Thyroid gland (tissue), 4 donors: ENCODE data around the gene HLF. TPM values are rescaled to one million over a fixed set of nuclear protein-coding genes. Genes with fewer than 3 reads are reported as not detected.

Source experiments
- DNase-seq, 2 donors: peaks; one replicate each; pipeline ENCODE4 v3.0.0-alpha.2; 2019
- H3K27ac ChIP-seq, 3 donors: fragments of 200-600 bp; sonication (generic); 1 replicate in 2 of 3; 2 replicates in 1 of 3; pipeline ENCODE4 v1.5.1; 2016 to 2019; ENCODE audit warnings: mild to moderate bottlenecking in 1 of 3, moderate library complexity in 1 of 3
- H3K27me3 ChIP-seq: fragments of 200-600 bp; sonication (generic); one replicate; pipeline ENCODE4 v1.5.1; 2019
- H3K36me3 ChIP-seq, 2 donors: fragments of 200-600 bp; sonication (generic); one replicate each; pipeline ENCODE4 v1.5.1; 2016 to 2019
- H3K4me1 ChIP-seq, 2 donors: fragments of 200-600 bp; sonication (generic); one replicate each; pipeline ENCODE4 v1.5.1; 2017 to 2019
- H3K4me3 ChIP-seq, 3 donors: fragments of 200-600 bp; sonication (generic); replicated peaks in 1 of 3; 1 replicate in 2 of 3; 2 replicates in 1 of 3; pipeline ENCODE4 v1.5.1; 2016; ENCODE audit warnings: mild to moderate bottlenecking in 1 of 3
- H3K9me3 ChIP-seq: fragments of 200-600 bp; sonication (generic); one replicate; pipeline ENCODE4 v1.5.1; 2017
- POLR2A ChIP-seq, 2 donors: fragments of 450-650 bp; IDR thresholded peaks; one replicate each; pipeline ENCODE4 v1.6.1; 2017; ENCODE audit warnings: antibody characterized with exemption in 2 of 2, mild to moderate bottlenecking in 2 of 2, moderate library complexity in 1 of 2
- WGBS, 2 donors: methylation state at CpG; one replicate each; pipeline ENCODE4 v1.1.5; 2017; 5-methylcytosine and 5-hydroxymethylcytosine counted together
- intact Hi-C: fragments of 100-400 bp; cut with DNase I; formaldehyde crosslinking; loops from one replicate; pipeline ENCODE4 v1.15.1; 2023
- total RNA-seq, 4 donors: library from RNA; depleted of rRNA; stranded (reverse); fragments of >200 nt; gene quantifications; one replicate each; pipeline ENCODE4 v1.2.3, GENCODE V29; 2016
- TF ChIP-seq, protein P1 (sequence below), 6 experiments: fragments of 200-600 bp in 3 of 6; fragments of 450-650 bp in 3 of 6; sonication (generic) in 3 of 6; IDR thresholded peaks; one replicate each; pipeline ENCODE4 v1.5.1; 2016 to 2019; ENCODE audit warnings: antibody characterized with exemption in 6 of 6, mild to moderate bottlenecking in 2 of 6, inconsistent platforms in 1 of 6, moderate library complexity in 1 of 6

Gene HLF
- total RNA-seq, 4 donors from 2014 or later = 39.4 to 54.1 (median 51.7) TPM

DNA sequence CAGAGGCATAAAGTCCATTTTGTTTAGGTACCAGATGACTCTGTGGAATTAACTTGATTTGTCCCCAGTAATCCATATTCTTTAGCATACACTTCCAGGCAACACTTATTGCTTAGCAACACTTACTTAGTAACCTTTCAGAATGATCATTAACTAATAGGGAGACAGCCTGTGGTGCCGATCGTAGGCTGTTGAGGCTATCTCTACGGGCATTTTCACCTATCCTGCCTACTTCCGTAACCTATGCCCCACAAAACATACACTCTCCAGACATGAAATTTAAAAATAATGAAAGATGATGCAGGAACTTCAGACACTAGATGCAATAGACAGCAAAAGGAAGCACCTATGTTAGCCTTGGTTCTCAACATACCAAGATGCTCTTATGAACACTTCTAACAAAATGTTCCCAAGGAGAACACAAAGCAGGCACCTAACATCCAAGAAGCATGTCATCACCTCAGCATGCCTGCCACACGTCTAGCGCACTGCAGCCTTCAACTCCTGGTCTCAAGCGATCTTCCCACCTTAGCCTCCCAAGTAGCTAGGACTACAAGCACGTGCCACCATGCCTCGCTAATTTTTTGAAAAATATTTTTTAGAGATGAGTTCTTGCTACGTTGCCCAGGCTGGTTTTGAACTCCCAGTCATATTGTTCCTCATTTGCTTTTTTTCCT lies 34.5 kb downstream of the HLF start:
- H3K9me3 ChIP-seq = no peaks in the 10 kb centered on the region
- intact Hi-C loops = loop anchor here (10.0 kb wide), 2 partner anchors 54 to 244 kb away; no protein-coding TSS in a partner anchor
- peaks cover 0 to 3% of the 10 kb centered on the region in 2 donors for H3K36me3 ChIP-seq
- H3K4me3 ChIP-seq = no peak overlapping the region
- peaks cover 10 to 13% of the 10 kb centered on the region in 2 donors for H3K4me1 ChIP-seq
- H3K27ac ChIP-seq = no peak overlapping the region
- DNase-seq = no peak
- no peaks in the 10 kb centered on the region for H3K27me3 ChIP-seq
- TF ChIP-seq, protein P1, sequence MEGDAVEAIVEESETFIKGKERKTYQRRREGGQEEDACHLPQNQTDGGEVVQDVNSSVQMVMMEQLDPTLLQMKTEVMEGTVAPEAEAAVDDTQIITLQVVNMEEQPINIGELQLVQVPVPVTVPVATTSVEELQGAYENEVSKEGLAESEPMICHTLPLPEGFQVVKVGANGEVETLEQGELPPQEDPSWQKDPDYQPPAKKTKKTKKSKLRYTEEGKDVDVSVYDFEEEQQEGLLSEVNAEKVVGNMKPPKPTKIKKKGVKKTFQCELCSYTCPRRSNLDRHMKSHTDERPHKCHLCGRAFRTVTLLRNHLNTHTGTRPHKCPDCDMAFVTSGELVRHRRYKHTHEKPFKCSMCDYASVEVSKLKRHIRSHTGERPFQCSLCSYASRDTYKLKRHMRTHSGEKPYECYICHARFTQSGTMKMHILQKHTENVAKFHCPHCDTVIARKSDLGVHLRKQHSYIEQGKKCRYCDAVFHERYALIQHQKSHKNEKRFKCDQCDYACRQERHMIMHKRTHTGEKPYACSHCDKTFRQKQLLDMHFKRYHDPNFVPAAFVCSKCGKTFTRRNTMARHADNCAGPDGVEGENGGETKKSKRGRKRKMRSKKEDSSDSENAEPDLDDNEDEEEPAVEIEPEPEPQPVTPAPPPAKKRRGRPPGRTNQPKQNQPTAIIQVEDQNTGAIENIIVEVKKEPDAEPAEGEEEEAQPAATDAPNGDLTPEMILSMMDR (IDR thresholded peaks at IDR 0.05) = no peak
- TF ChIP-seq POLR2A (IDR thresholded peaks at IDR 0.05) = no peak
- 94 to 96% methylated on average over 10 of the region's 10 CpGs for WGBS, 2 donors

DNA sequence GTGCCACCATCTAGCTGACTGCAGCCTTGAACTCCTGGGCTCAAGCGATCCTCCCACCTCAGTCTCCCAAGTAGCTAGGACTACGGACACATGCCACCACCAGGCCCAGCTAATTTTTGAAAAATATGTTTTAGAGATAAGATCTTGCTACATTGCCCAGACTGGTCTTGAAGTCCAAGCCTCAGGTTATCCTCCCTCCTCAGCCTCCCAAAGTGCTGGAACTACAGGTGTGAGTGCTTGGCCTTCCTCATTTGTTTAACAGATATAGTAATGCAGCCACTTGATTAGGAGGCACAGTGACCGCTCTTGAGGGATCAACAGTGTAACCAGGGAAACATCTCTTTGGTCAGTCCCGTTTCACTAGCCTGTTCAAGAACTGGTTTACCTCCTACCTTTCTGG lies 35.1 kb downstream of the HLF start:
- no peaks in the 10 kb centered on the region for H3K27me3 ChIP-seq
- peaks cover 0 to 3% of the 10 kb centered on the region in 2 donors for H3K36me3 ChIP-seq
- intact Hi-C loops = loop anchor here (2.0 to 10.0 kb wide), 4 partner anchors 37 to 245 kb away; no protein-coding TSS in a partner anchor
- 82 to 87% methylated on average over 4 of the region's 4 CpGs for WGBS, 2 donors
- DNase-seq = no peak
- TF ChIP-seq, protein P1 (IDR thresholded peaks at IDR 0.05) = no peak
- TF ChIP-seq POLR2A (IDR thresholded peaks at IDR 0.05) = no peak
- peaks cover 10 to 13% of the 10 kb centered on the region in 2 donors for H3K4me1 ChIP-seq
- no peaks in the 10 kb centered on the region for H3K9me3 ChIP-seq
- H3K27ac ChIP-seq = no peak overlapping the region
- H3K4me3 ChIP-seq = no peak overlapping the region

DNA sequence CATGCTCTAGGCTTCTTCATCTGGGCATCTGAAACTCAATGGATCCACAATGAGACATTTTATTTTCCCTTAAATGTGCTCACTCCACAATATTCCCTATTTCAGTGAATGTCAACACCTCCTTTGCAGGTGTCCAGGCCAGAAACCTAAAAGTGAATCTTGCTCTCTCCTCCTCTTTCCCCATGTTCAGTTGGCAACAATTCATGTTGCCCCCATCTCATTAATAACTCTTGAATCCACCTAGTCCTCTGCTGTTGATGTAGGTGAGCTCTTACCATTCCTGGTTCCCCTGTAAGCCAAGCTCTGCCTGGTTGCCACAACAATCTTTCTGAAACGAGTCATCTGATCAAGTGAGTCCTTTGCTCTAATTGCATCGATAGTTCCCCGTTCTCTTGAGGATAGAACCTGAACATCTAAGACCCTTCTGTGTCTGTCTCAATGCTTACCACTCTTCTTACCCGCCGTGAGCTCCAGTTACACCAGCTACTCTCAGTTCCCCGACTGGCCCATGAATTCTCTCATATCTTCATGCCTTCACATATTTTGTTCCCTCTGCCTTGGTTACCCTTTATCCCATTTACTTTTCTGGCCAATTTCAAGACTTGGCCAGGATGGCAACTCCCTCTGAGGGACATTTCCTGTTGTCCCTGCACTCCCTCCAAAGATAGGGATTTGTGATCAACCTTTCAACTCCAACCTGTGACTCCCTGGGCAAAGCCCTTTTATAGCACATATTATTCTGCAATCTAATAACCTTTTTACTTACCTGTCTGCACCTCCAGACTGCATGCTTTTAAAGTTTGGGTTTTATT lies 35.9 kb downstream of the HLF start:
- WGBS, 2 donors = 86 to 91% methylated on average over 6 of the region's 6 CpGs
- TF ChIP-seq POLR2A (IDR thresholded peaks at IDR 0.05) = no peak
- TF ChIP-seq, protein P1 (IDR thresholded peaks at IDR 0.05) = no peak
- H3K27ac ChIP-seq = no peak overlapping the region
- peaks cover 8 to 9% of the 10 kb centered on the region in 2 donors for H3K4me1 ChIP-seq
- intact Hi-C loops = loop anchor here (2.0 to 5.0 kb wide), 2 partner anchors 38 to 42 kb away; no protein-coding TSS in a partner anchor
- no peaks in the 10 kb centered on the region for H3K27me3 ChIP-seq
- no peaks in the 10 kb centered on the region for H3K9me3 ChIP-seq
- peaks cover 0 to 3% of the 10 kb centered on the region in 2 donors for H3K36me3 ChIP-seq
- no peak for DNase-seq
- H3K4me3 ChIP-seq = no peak overlapping the region

DNA sequence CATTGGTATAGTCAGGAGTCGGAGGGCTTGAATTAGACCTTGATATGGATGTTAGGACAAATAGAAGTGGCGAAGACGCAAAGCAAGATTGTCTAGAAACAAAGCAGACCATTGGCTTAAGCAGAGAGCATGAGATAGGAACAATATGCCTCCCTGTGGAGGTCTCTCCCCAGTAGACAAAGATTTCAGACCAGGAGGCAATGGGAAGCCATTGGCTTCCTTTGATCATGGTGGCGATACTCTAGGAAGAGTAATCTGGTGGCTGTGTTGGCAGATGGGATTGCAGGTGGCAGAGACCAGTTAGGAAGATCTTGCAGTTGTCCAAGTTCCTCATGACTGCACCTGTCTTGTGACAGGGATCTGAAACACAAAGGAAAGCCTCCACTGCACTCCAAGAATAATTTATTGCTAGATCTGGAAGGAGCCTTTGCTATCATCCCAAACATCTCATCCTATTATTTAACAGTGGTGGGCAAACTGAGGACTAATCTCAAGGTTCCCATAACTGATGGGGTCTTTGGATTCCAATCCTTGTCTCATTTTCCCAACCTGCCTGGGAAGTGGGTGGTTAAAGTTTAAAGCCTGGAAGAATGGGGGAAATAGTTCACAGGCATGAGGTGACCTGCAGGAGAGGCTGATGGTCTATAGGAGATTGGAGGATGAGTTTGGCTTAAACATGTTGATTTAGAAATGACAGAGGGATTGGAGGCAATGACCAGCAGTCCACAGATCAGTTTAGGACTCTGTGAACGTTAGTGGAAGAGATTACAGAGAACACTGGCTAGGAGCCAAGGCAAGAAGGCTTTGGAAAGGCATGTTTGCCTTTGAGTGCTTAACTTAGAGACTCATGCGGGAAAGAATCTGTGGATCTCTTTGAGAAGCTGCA lies 37.0 kb downstream of the HLF start:
- WGBS, 2 donors = 65 to 69% methylated on average over 6 of the region's 6 CpGs
- TF ChIP-seq POLR2A (IDR thresholded peaks at IDR 0.05) = no peak
- TF ChIP-seq, protein P1 (IDR thresholded peaks at IDR 0.05) = no peak
- intact Hi-C loops = loop anchor here (2.0 to 5.0 kb wide), 2 partner anchors 39 to 41 kb away; no protein-coding TSS in a partner anchor
- peak; percentile 54 to 55 for DNase-seq
- Histone ChIP-seq H3K9me3 (no peaks in the 10 kb centered on the region), H3K4me3 (no peak overlapping the region), H3K4me1 (peaks cover 6% of the 10 kb centered on the region in 2 donors), H3K36me3 (peaks cover 0 to 3% of the 10 kb centered on the region in 2 donors), H3K27ac (no peak overlapping the region), H3K27me3 (no peaks in the 10 kb centered on the region)
